ENCODE measurements around the gene DCLK1.
A peak's percentile ranks its signal among the peaks of the same experiment; 100 is the strongest.

DCLK1 gene

DNA sequence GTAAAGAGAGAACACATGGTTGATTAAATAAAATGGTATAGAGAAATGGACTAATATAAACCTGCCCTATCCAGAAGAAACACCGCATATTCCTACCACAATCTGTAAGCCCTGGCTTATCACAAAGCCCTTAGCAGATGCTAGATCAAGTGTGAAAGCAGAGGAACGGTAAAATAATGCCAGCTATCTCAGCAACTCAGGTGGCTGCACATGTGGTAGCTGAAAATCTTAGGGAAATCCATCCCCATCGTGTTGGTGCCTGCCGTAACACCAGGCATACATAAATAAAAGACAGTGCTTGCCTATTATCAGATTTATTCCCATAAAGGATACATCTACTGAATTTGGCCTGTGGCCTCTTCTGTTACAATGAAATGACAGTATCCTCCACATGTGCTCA lies 350.6 kb downstream of the DCLK1 start:
- no peak for DNase-seq

- peak; percentile 92 for DNase-seq
Observed at GRCh38 chr13:35771898-35772297, 359.3 kb downstream of the DCLK1 start.

DNA sequence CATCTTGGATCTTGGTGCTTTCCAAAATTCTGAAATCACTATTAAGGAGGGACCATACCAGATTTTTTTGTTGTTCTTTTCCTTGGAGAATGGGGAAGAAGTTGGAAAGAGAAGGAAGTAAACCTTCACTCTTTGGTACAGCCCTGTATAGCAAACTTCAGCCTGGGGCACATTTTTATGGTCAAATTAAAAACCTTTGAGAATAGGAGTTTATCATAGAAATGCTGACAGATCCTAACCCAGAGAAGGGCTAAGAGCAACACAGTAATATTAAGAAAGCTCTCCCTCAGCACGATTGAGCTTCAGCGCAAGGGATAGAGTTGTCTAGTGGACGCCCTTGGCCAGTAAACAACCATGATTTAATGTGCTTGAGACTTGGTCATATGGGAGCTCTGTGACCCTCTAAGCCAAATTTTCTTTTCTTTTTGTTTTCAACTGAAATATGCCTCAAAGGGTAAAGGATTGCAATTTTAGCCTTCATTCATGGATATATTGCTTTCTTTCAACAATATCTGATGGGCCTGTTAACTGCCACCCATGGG lies 360.4 kb downstream of the DCLK1 start:
- no peak for DNase-seq

DNA sequence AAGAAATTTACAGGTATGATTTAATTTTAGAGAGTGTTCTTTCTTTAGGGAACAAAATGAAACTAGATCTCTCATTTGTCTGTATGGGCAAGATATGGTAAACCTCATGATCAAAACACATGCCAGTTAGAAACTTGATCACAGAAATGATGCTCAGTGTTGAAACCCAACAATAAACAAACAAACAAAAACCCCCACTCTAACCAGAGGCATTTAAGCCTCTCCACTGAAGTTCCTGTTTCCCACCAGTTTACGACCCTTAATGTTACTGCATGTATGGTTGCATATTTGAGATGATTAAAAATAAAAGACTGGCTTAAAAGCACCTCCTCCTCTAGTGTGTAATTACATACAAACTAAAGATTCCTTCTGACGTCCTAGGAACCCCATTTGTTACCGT lies 361.4 kb downstream of the DCLK1 start:
- DNase-seq = no peak

- DNase-seq = peak; percentile 35
Observed at GRCh38 chr13:35768551-35768950, 362.6 kb downstream of the DCLK1 start.

- no peak for DNase-seq
Observed at GRCh38 chr13:35768073-35768472, 363.1 kb downstream of the DCLK1 start.

DNA sequence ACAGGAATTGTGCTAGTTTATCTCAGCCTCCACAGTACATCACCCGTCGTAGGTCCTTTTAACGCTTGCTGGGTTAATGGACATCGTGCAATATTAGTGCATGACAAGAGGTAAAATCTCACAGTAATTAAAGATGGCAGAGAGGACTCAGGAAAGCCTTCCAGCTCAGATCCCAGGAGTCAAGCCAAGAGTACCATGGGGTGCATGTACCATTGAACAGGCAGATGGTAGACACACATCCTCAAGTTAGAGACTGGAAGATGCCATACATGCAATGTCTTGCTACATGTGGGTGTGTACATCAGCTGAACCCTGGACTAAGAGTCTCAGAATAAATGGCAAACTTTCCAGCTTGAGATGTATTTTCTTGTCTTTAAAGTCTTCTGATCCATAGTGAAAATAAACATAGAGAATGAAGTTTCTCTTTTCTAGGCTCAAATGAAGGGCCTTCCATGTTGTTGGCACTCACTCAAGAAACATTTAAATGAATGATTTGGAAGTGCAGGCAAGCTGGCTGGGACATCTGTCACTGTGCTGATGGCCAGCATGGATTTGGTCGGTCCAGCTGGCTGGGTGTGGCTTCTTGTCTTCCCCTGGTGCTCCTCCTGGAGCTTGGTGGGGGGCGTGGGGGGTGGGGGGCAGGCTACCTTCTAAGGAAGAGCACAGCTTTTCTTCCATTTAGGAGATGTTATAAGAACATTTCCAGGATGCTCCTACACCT lies 363.8 kb downstream of the DCLK1 start:
- no peak for DNase-seq

GRCh38 chr13:35766663-35767062 lies 364.5 kb downstream of the DCLK1 start:
- no peak for DNase-seq

- no peak for DNase-seq
Observed at GRCh38 chr13:35765941-35766340, 365.2 kb downstream of the DCLK1 start.

DNA sequence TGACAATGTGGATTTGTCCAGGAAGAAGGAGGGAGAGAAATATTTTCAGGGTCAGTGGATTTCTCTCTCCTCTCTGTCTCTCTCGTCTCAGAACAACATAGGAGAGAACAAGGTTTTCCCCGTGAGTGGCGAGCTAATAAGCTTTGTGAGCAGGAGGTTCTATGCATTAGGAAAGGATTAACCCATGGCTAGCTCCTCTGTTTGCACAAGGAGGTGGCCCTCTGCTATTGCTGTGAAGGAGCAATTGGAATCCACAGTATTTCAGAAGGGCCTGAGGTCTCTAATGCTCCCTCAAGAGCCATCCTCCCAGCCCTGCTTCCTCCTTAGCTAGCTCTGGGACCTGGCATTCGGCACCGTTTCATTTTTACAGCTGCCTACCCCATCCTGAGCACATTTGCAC lies 365.8 kb downstream of the DCLK1 start:
- DNase-seq = no peak

GRCh38 chr13:35764326-35765015 lies 366.7 kb downstream of the DCLK1 start:
- DNase-seq = no peak

GRCh38 chr13:35763782-35764123 lies 367.4 kb downstream of the DCLK1 start:
- no peak for DNase-seq

GRCh38 chr13:35763060-35763781 lies 368.0 kb downstream of the DCLK1 start:
- DNase-seq = no peak

GRCh38 chr13:35761440-35762252 lies 369.5 kb downstream of the DCLK1 start:
- no peak for DNase-seq

DNA sequence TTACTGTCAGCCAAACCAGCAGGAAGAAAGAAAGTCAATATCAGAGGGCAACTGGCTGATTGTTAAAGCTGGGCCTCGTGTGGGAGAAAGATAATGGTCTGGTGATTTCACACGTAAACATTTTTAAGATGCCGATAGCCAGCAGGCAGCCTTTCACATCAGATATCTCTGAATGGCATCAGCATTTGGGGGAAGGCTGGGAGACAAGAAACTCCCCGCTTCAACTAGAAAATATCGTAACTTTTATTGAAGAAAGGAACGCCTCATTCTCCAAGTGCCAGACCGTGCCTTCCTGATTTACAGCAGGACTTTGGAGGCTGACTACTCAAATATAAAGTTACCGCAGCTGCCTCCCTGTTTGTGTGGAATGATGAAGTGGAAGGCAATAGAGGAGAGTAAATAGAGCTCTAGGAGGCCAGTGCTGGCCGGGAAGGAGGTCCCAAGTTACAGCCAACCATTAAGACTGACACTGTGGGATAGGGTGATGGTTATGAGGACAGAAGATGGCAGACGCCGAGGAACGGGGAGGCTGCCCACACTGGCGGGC lies 370.4 kb downstream of the DCLK1 start:
- DNase-seq = peak; percentile 23

DNA sequence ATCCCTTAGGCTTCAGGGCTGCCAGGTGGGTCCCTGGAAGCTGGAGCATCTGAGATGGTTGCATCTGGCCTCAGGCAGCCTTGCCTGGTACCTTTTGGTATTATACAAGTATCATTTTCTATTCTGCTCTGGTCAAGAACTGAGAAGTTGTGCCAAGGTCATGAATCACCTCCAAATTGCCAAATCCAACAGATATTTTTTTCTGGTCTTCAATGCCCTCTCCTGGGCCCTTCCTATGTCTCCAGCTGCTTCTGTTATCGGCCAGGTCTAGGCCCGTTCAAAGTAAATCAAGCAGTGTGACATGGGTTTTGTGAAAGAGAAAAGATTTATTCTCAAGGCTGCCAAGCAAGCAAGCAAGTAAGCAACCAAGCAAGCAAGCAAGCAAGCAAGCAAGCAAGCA lies 383.6 kb downstream of the DCLK1 start:
- DNase-seq = no peak

DNA sequence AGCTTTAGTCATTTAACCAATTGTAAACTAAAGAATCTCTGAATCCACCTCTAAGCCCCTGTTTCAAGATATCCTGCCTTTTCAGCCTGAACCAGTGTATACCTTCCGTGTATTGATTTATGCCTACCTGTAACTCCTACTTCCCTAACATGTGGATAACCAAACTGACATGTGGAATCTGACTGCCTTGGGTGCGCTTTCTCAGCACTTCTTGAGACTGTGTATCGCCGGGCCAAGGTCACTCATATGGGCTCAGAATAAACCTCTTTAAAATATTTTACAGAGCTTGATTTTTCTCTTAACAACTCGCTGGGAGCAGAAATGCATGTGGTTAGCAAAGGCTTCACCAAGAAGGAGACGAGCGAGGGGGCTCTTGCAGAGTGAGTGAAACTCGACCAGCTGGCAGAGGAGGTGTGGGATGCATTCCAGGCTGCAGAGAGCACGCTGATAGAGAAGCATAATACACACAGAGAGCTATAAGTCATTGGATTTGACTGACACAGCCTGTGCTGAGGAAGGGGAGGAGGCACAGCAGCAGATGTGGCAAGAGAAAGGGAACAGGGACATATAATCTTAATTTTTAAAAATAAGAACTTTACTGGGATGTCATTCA lies 386.5 kb downstream of the DCLK1 start:
- DNase-seq = no peak

DNA sequence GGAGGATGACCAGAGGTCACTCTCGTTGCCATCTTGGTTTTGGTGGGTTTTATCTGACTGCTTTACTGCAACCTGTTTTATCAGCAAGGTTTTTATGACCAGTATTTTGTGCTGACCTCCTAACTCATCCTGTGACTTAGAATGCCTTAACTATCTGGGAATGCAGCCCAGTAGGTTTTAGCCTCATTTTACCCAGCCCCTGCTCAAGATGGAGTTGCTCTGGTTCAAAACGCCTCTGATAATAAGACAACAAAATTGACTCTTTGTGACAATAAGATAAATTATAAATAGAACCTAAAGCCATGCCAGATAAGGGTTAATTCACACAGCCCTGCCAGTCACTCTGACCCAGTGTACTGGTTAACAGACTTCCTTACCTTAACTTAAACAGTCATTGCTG lies 387.0 kb downstream of the DCLK1 start:
- DNase-seq = no peak

DNA sequence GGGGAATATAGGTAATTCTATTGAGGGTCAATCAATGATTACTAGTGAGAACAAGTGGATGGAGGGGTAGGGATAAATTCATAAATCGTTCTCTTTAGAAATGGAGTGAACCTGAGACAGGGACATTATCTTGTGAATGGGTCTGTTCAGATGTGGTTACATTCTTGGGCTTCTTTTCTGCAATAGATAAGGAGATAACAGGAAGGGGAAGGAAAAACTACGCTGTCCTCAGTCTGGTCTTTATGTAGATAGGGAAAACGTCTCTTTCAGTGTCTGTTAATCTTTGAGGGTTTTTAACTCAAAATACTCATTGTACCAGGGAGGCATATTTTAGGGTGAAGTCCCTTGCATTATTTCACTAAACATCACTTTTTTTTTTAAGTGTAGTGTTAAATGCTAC lies 388.0 kb downstream of the DCLK1 start:
- no peak for DNase-seq

DNA sequence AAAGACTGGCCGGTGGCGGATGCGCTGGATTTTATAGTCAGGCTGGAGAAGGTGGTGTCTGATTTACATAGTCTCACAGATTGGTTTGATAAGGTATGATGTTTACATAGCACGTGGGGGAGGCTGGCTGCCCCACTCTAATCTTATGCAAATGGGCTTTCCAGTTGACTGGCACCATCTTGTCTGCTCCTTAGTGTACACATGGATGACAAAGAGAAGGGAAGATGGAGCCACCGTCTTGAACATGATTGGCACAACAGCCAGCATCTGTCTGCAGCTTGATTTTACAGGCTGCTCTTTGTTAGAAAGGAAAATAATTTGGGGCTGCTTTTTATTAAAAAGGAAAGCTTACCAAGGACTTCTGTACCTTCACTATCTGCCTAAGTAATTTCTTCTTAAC lies 389.5 kb downstream of the DCLK1 start:
- no peak for DNase-seq

GRCh38 chr13:35736876-35737275 lies 394.3 kb downstream of the DCLK1 start:
- no peak for DNase-seq

DNA sequence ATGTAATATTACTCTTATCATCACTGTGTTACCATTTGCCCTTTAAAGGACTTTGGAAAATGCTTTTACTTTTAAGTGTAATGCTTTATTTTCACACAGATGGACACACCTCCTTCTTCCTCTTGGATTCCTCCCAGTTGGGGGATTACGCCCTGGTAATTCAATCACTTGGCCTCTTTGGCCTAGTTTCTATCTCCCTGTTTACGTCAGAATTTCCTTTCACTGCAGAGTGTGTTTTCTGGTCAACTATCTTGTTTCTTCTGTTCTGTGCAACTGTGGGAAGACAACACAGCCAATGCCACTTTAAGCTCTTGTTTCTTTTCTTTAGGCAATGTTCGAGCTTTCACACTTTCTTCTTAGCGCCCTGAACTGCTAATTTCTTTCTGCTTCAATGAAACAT lies 397.4 kb downstream of the DCLK1 start:
- no peak for DNase-seq
